T-helper 2 cell treated with Interferon-gamma antibody and Interleukin-4, amounts not matched to agents 5 μg/mL and 100 μg/mL, for 36 hours (primary cell): ENCODE results near the gene ARHGEF10L.

Source experiments
- DNase-seq: peaks from one replicate; pipeline ENCODE4 v3.0.0; 2021; ENCODE audit warnings: low spot score
- H3K27ac Mint-ChIP-seq: one replicate; pipeline ENCODE4 v1.8.0; 2021; ENCODE audit warnings: mild to moderate bottlenecking, mixed read lengths
- H3K27me3 Mint-ChIP-seq: one replicate; pipeline ENCODE4 v1.8.0; 2021; ENCODE audit warnings: low read depth, mixed read lengths
- H3K36me3 Mint-ChIP-seq: one replicate; pipeline ENCODE4 v1.8.0; 2021; ENCODE audit warnings: low read depth, mixed read lengths
- H3K4me1 Mint-ChIP-seq: one replicate; pipeline ENCODE4 v1.8.0; 2021; ENCODE audit warnings: low read depth, mixed read lengths
- H3K4me3 Mint-ChIP-seq: one replicate; pipeline ENCODE4 v1.8.0; 2022; ENCODE audit warnings: mild to moderate bottlenecking, moderate library complexity, mixed read lengths
- H3K9me3 Mint-ChIP-seq: one replicate; pipeline ENCODE4 v1.8.0; 2021; ENCODE audit warnings: mixed read lengths

ARHGEF10L gene

DNA sequence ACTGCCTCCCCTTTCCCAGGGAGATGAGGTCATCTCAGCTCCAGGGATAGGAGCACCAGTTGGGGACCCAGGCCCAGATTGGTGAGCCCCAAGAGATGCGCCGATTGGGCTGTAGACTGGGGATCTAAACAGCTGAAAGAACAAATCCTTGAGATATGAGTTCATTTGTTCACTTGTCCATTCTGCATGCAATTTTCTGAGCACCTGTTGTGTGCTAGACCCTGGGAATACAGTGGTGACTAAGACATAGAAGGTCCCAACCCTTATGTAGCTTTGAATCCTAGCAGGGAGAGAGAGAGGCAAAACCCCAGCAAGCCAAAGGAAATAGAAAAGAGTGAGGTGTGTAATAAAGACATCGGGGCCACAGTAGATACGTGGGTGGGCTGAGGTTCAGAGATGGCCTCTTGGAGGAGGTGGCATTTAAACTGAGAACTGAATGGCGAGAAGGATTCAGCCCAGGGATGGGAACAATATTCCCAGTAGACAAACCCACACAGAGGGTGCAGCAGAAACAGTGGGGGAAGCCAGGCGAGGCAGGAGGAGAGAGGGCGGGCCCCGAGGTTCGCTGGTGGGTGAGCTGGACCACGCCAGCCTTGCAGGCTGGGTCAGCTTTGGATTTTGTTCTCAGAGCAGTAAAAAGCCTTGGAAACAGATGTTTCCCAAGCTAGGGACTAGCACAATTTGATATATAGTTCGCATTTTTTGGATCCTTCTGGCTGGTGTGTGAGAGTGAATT is 110.0 kb downstream of the ARHGEF10L start:
- H3K36me3 Mint-ChIP-seq, result no peaks in the 10 kb centered on the region
- H3K9me3 Mint-ChIP-seq, result no peaks in the 10 kb centered on the region
- no peaks in the 10 kb centered on the region for H3K27me3 Mint-ChIP-seq
- no peak overlapping the region for H3K4me3 Mint-ChIP-seq
- H3K27ac Mint-ChIP-seq, result no peak overlapping the region
- no peak for DNase-seq
- H3K4me1 Mint-ChIP-seq, result no peaks in the 10 kb centered on the region

- no peak overlapping the region for H3K4me3 Mint-ChIP-seq
- no peak for DNase-seq
- no peaks in the 10 kb centered on the region for H3K9me3 Mint-ChIP-seq
- H3K27me3 Mint-ChIP-seq, result no peaks in the 10 kb centered on the region
- no peak overlapping the region for H3K27ac Mint-ChIP-seq
- H3K36me3 Mint-ChIP-seq, result no peaks in the 10 kb centered on the region
- H3K4me1 Mint-ChIP-seq, result no peaks in the 10 kb centered on the region
Measured at GRCh38 chr1:17653276-17653675, 113.8 kb downstream of the ARHGEF10L start.

GRCh38 chr1:17653728-17654351 is 114.3 kb downstream of the ARHGEF10L start:
- H3K9me3 Mint-ChIP-seq, result no peaks in the 10 kb centered on the region
- no peaks in the 10 kb centered on the region for H3K36me3 Mint-ChIP-seq
- no peak for DNase-seq
- no peaks in the 10 kb centered on the region for H3K4me1 Mint-ChIP-seq
- H3K4me3 Mint-ChIP-seq, result no peak overlapping the region
- no peaks in the 10 kb centered on the region for H3K27me3 Mint-ChIP-seq
- no peak overlapping the region for H3K27ac Mint-ChIP-seq

DNA sequence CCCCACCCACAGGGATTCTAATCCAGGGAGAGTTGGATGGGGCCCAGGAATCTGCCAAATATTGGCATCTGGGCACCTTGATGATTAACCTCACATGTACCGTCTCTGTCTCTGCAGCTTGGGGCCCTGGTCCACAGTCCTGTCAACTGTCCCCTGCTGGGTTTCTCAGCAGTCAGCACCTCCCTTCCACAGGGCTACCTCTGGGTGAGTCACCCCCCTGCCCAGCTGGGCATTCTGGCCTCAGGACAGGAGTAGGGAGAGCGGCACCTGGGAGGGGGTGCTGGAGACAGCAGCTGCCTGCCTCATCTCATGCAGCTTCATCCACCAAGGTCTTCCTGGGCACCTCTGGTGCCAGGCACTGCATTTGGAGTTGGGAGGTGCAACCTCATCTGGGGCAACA is 115.0 kb downstream of the ARHGEF10L start:
- no peaks in the 10 kb centered on the region for H3K4me1 Mint-ChIP-seq
- no peaks in the 10 kb centered on the region for H3K27me3 Mint-ChIP-seq
- H3K9me3 Mint-ChIP-seq, result no peaks in the 10 kb centered on the region
- no peak overlapping the region for H3K4me3 Mint-ChIP-seq
- DNase-seq, result no peak
- H3K36me3 Mint-ChIP-seq, result no peaks in the 10 kb centered on the region
- no peak overlapping the region for H3K27ac Mint-ChIP-seq

DNA sequence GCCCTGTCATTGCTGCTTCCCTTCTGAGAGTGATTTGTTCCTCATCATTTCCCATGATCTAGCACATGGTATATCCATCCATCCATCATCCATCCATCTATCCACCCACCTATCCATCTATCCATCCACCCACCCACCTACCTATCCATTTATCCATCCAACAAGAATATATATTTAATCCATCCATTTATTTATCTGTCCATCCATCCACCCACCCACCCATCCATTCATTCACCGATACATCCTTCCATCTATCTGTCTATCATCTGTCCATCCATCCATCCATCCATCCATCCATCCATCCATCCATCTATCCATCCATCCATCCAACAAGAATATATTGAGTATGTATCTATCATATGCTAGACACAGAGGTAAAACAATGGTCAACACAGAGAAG is 115.7 kb downstream of the ARHGEF10L start:
- no peak overlapping the region for H3K27ac Mint-ChIP-seq
- no peak overlapping the region for H3K4me3 Mint-ChIP-seq
- H3K9me3 Mint-ChIP-seq, result no peaks in the 10 kb centered on the region
- H3K27me3 Mint-ChIP-seq, result no peaks in the 10 kb centered on the region
- H3K4me1 Mint-ChIP-seq, result no peaks in the 10 kb centered on the region
- no peak for DNase-seq
- no peaks in the 10 kb centered on the region for H3K36me3 Mint-ChIP-seq

DNA sequence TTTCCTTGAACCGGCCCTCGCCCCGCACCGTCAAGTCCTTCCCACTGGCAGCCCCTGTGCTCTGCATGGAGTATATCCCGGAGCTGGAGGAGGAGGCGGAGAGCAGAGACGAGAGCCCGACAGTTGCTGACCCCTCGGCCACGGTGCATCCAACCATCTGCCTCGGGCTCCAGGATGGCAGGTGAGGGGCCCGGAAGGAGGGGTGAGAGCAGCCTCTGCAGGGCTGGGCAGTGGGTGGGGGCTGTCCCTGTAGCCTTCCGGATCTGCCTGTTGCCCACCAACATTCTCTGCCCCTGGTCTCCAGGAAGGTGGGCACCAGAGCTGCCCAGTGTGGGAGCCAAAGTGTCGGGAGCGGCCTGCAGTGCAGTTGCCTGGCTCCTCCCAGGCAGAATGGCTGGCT is 116.4 kb downstream of the ARHGEF10L start:
- Mint-ChIP-seq H3K4me1 (no peaks in the 10 kb centered on the region), H3K27me3 (no peaks in the 10 kb centered on the region), H3K9me3 (no peaks in the 10 kb centered on the region), H3K27ac (no peak overlapping the region), H3K36me3 (no peaks in the 10 kb centered on the region), H3K4me3 (no peak overlapping the region)
- DNase-seq, result no peak

DNA sequence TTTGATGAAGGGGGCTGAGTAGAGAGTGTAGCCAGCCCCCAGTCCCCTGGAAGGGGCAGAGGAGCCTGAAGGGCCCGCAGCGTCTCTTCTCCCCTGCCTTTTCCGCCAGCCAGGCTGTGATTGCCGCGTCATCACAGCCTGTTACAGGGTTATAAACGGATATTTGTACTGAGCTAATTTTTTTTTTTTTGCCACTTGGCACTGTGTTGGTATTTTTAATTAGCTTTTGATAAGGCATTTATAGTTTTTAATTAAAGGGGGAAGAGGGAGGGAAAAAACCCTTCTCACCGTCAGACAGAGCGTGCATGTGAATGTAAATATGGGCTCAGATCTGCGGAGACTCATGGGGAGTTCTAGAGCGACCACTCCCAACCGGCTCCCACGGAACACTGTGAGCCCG is 117.9 kb downstream of the ARHGEF10L start:
- Mint-ChIP-seq H3K36me3 (no peaks in the 10 kb centered on the region), H3K4me1 (no peaks in the 10 kb centered on the region), H3K27me3 (no peaks in the 10 kb centered on the region), H3K4me3 (no peak overlapping the region), H3K9me3 (no peaks in the 10 kb centered on the region), H3K27ac (no peak overlapping the region)
- no peak for DNase-seq

GRCh38 chr1:17658837-17659236 is 119.3 kb downstream of the ARHGEF10L start:
- no peaks in the 10 kb centered on the region for H3K27me3 Mint-ChIP-seq
- H3K27ac Mint-ChIP-seq, result no peak overlapping the region
- no peak overlapping the region for H3K4me3 Mint-ChIP-seq
- H3K36me3 Mint-ChIP-seq, result no peaks in the 10 kb centered on the region
- H3K9me3 Mint-ChIP-seq, result no peaks in the 10 kb centered on the region
- no peaks in the 10 kb centered on the region for H3K4me1 Mint-ChIP-seq
- no peak for DNase-seq

- Mint-ChIP-seq H3K27me3 (no peaks in the 10 kb centered on the region), H3K36me3 (no peaks in the 10 kb centered on the region), H3K4me1 (no peaks in the 10 kb centered on the region), H3K4me3 (no peak overlapping the region), H3K9me3 (no peaks in the 10 kb centered on the region), H3K27ac (no peak overlapping the region)
- peak; percentile 24 for DNase-seq
Measured at GRCh38 chr1:17661546-17662157, 122.2 kb downstream of the ARHGEF10L start.

DNA sequence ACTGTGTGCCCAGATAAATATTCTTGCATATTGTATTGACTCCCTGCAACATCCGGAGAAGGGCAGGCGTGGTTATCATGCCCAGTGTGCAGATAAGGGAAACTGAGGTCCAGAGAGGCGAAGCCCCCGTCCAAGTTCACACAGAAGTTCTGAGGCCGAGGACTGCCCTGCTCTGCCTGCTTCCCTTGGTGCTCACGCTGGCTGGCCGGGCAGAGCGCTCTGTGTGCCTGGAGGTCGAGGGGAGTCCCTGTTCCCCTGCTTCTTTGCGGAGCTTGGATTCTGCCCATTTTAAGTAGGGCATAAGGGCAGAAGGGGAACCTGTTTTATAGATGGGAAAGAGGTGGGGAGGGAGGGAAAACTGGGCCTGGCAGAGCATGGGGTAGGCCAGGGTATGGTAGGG is 122.8 kb downstream of the ARHGEF10L start:
- no peak for DNase-seq
- no peaks in the 10 kb centered on the region for H3K36me3 Mint-ChIP-seq
- H3K4me3 Mint-ChIP-seq, result no peak overlapping the region
- H3K27ac Mint-ChIP-seq, result no peak overlapping the region
- H3K9me3 Mint-ChIP-seq, result no peaks in the 10 kb centered on the region
- H3K27me3 Mint-ChIP-seq, result no peaks in the 10 kb centered on the region
- H3K4me1 Mint-ChIP-seq, result no peaks in the 10 kb centered on the region

DNA sequence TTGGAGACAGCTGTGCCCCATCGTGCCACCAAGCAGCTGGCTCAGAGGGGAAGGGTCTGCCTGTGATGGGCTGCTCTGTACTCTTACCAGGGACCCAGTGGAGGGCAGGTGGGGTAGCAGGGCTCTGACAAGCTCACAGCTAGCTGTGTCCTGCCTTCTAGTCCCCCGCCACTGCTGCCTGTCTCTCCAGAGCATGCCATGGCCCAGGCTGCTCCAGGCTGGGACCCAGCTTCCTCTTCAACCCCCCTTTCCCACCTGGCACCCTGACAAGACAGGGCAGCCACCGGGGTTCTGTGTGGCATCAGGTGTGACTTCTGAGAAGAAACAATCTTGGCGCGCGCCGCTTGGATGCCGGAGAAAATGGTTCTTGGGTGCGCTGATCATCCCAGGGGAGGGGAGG is 123.3 kb downstream of the ARHGEF10L start:
- Mint-ChIP-seq H3K36me3 (no peaks in the 10 kb centered on the region), H3K4me3 (no peak overlapping the region), H3K27ac (no peak overlapping the region), H3K4me1 (no peaks in the 10 kb centered on the region), H3K9me3 (no peaks in the 10 kb centered on the region), H3K27me3 (no peaks in the 10 kb centered on the region)
- no peak for DNase-seq

DNA sequence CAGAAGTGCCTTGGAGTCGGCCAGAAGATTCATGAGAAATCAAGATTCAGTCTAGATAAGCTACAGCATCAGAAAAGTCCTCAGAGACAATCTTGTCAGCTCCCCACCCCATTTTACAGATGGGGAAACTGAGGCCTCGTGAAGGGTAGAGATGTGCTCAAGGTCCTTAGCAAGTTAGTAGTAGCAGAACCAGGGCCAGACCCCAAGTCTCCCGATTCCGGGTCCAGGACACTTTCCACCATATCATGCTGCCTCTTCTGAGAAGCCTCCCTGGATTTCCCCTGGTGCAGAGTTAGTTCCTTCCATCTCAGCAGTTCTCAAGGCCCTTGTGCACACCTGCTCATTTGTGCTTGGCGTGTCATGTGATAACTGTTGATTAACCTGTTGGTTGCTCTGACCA is 124.1 kb downstream of the ARHGEF10L start:
- Mint-ChIP-seq H3K9me3 (no peaks in the 10 kb centered on the region), H3K27me3 (no peaks in the 10 kb centered on the region), H3K36me3 (no peaks in the 10 kb centered on the region), H3K4me1 (no peaks in the 10 kb centered on the region), H3K4me3 (no peak overlapping the region), H3K27ac (no peak overlapping the region)
- no peak for DNase-seq

GRCh38 chr1:17664322-17664721 is 124.8 kb downstream of the ARHGEF10L start:
- Mint-ChIP-seq H3K27ac (no peak overlapping the region), H3K27me3 (no peaks in the 10 kb centered on the region), H3K4me1 (no peaks in the 10 kb centered on the region), H3K4me3 (no peak overlapping the region), H3K36me3 (no peaks in the 10 kb centered on the region), H3K9me3 (no peaks in the 10 kb centered on the region)
- no peak for DNase-seq

- H3K36me3 Mint-ChIP-seq, result no peaks in the 10 kb centered on the region
- H3K4me1 Mint-ChIP-seq, result no peaks in the 10 kb centered on the region
- H3K9me3 Mint-ChIP-seq, result no peaks in the 10 kb centered on the region
- no peak overlapping the region for H3K27ac Mint-ChIP-seq
- H3K4me3 Mint-ChIP-seq, result no peak overlapping the region
- DNase-seq, result no peak
- H3K27me3 Mint-ChIP-seq, result no peaks in the 10 kb centered on the region
Measured at GRCh38 chr1:17665054-17665453, 125.6 kb downstream of the ARHGEF10L start.
